ENCODE measurements around the gene TMEM92. TPM values are rescaled to one million over a fixed set of nuclear protein-coding genes. Genes with fewer than 3 reads are reported as not detected.
"Not testable (repeated sequence)": the region's sequence is repeated elsewhere in the genome, so short reads cannot be mapped to it uniquely, and the experiment has no call there.

TMEM92 gene
- polyA plus RNA-seq, 1 donor: 1.8 TPM

DNA sequence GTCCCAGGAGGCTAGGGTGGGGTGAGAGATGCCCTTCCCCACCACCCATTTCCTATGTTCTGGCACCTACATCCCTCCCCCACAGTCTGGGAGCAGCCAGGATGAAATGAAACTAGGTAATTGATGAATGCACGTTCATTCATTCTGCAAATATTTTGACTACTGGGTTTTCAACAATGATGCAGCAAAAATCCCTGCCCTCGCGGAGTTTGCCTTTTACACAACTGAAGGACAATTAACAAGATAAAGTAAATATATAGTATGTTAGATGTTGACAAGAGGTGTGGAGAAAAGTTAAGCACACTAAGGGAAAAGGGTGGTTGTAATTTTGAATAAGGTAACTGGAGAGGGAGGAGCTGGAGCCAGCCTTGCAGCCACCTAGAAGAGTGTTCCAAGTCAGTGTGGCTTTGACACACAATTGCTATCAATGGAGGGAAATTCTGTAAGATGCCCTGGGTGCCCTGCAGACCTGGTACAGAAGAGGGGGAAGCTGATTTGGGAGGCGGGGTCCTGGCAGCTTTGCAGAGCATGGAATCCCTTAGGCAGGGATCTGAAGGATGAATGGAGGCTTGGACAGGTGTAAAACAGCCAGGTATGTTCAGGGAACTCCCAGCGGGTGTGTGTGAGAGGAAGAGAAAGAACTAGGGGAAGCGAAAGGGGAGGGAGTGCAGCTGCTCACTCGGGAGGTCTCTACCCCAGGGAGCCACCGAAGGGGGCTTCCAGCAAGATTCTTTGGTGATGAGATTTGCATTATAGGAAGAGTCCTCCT, 2.5 kb downstream of the TMEM92 start:
- DNase-seq: no peak

DNA sequence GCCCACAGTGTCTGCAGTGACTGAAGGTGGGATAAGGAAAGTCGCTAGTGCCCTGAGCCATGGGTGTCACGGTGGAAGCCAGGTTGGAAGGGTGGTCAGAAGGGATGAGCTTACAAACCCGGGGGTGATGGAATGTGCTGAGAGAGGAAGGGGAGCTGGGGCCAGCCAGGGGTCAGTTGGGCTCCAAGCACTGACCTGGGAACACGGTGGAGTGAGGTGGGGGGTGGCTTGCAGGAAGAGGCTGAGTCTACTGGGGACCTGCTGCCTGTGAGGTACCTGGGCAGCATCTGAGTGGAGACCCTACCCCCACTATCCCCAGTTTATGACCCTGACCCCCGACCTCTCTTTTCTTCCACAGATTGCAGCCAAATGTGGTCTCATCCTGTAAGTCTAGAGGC, 3.1 kb downstream of the TMEM92 start:
- no peak for DNase-seq

DNA sequence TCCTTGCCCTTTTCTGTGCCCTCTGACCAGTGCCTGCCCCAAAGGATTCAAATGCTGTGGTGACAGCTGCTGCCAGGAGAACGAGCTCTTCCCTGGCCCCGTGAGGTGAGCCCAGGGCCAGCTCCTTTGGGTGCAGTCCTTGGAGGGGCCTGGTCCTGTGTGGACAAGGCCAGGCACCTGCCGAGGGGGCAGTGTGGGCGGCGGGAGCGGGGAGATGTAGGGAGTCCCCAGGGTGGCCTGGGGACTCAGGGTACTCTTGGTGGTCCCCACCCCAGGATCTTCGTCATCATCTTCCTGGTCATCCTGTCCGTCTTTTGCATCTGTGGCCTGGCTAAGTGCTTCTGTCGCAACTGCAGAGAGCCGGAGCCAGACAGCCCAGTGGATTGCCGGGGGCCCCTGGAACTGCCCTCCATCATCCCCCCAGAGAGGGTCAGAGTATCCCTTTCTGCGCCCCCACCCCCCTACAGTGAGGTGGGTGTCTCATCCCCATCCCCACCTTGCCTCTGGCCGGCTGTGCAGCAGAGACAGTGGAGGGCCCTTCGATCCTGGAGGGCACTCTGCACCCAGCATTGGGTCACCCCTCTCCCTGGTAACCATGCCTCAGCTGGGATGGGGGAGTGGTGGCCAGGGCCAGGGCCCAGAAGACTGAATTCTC, 4.4 kb downstream of the TMEM92 start:
- no peak for DNase-seq

DNA sequence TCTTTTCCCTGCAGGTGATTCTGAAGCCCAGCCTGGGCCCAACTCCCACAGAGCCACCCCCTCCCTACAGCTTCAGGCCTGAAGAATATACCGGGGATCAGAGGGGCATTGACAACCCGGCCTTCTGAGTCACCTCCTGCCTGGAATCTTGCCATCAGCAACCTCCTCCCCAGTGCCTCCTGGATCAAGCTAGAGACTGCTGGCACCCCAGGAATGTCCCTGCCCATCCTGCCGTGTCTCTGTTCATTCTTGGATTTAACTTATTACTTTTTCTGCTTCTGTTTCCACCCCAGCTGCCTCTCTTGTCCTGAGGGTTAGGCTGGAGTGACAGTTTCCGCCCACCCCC, 4.9 kb downstream of the TMEM92 start:
- DNase-seq: no peak

DNA sequence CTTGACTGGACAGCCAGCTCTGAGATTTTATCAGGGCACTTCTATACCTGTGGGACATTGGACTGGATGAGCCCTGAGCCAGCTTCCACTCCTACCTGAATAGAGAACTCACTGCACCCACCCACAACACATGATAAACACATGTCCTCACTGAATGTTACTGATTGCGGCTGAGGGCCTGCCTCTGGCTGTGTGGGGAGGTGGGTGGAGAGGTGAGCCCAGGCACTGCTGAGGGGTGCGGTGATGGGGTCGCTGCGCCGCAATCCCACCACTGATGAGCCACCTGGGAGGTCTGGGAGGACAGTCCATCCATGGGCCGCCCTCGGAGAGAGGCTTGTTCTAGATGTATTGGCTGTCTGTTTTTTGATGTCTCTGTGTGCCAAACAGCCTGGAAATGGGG, 5.4 kb downstream of the TMEM92 start:
- no peak for DNase-seq

DNA sequence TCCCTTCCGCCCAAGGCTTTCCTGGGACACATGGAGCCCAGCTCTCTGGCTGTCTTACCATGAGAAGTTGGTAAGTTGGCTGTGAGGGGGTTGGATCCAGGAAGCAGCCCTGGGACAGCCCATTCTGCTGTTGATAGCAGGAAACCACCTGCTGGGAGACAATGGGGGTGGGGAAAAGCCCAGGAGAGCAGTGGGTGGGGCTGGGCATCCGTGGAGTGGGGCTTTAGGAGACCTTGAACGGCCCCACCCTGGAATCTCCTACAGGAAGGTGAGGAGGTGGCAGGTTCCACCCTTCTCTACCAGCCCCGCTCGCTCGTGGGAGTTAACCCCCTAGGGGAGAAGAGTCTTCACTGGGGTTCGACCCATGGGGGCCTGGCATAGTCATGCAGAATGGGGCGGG, 5.8 kb downstream of the TMEM92 start:
- no peak for DNase-seq

DNA sequence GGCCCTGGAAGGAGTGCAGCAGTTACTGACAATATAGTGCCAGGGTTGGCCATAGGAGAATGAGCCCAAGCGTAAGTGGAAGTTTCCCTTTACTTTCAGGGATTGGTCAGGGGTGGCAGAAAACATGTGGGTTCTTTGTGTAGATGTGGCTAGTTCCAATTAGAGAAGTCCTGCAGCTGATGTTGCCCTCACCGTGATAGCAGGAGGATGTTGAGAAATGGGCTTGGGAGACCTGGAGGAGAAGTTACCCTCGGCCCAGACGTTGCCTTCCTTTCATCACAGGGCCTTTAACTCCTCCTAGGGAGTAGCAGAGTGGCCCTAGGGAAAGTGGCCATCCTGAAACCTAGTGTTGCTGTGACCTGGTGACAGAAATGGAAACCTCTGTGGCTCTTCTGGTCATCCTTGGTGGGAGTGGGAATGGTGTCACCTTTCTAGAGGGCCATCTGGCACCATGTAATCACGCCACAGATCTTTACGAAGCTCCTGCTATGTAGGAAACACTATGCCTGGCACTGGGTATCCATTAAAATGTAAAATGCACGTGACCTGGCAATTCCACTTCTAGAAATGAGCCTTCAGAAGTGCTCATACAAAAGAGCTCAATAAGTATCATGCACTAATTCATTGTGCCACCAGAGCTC, 6.7 kb downstream of the TMEM92 start:
- no peak for DNase-seq

DNA sequence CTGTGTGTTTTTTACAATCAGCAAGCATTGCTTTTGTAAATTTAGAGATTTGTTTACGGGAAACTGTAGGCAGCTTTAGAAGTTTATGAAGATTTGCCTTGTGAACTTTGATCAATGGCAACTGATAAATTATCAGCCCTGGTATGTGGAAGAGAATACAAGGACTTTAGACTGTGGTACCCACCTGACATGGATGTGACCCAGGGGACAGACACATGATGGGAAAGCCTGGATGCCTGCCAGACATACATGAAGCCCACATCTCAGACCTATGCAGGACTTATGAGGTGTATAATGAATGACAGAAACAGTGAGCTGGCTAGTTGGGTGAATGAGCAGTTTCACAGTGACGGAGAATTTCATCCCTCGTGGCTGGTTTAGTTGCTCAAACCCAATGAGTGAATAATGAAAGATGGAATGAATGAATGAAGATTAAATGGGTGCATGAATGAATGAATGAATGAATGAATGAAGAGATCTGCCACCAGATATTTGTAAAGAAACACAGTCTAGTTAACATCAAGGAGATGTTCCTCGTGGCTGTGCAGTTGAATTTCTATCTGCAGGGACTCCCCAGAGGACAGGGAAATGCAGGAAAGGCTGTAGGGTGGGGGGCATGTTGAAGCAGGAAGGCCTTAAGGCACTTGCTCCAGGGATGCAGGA, 7.6 kb downstream of the TMEM92 start:
- DNase-seq: no peak

DNA sequence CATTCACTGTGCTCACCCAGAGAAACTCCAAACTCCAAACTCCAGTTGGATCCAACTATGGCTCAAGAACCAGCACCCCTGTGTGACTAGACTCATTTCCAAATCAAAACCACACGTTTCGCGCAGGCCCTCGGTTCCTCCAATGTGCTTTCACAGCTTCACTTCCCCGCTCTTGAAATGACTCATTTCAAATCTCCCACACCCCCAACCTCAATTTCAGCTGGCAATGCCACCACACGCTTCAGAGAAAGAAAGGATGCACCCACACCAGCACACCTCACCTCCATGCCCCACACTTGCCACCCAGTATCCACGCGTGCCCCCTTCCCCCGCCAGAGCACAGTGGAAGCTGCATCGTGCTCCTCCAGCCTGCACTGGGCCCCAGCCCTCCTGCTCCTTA, 9.0 kb downstream of the TMEM92 start:
- DNase-seq: no peak

DNA sequence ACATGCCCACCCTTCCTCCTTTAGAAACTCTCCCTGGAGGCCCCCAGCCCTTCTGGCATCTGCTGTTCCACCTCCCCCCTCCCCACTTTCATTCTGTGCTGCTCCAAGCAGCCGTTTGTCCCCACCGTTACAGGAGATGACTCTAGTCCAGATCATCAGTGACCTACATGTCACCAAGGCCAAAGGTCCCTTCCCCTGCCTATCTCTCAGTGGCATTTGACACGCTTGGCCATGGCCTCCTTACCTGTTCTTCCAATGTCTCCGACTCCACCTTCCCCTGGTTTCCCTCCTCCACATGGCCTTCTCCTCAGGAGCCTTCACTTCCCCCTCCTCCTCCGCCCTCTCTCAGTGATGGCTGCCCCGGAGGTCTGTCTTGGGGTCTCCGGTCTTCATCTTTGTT, 9.4 kb downstream of the TMEM92 start:
- DNase-seq: no peak

DNA sequence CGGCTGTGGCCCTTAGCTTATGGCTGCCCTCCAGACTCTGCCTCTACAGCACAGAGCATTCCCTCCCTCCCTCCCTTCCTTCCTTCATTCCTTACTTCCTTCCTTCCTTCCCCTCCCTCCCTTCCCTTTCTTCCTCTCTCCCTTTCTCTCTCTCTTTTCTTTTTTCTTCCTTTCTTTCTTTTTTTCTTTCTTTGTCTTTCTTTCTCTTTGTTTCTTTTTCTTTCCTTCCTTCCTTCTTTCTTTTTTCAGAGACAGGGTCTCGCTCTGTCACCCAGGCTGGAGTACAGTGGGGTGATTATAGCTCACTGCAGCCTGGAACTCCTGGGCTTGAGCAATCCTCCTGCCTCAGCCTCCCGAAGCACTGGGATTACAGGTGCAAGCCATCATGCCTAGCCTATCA, 11.7 kb downstream of the TMEM92 start:
- no peak for DNase-seq

DNA sequence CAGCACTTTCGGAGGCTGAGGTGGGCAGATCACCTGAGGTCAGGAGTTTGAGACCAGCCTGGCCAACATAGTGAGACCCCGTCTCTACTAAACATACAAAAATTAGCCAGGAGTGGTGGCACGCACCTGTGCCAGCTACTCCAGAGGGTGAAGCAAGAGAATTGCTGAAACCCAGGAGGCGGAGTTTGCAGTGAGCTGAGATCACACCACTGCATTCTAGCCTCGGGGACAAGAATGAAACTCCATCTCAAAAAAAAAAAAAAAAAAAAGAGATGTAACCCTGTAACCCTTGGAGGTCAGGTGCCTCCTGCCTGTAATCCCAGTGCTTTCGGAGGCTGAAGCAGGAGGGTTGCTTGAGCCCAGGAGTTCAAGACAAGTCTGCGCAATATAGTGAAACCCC, 13.0 kb downstream of the TMEM92 start:
- DNase-seq: not testable (repeated sequence)

DNA sequence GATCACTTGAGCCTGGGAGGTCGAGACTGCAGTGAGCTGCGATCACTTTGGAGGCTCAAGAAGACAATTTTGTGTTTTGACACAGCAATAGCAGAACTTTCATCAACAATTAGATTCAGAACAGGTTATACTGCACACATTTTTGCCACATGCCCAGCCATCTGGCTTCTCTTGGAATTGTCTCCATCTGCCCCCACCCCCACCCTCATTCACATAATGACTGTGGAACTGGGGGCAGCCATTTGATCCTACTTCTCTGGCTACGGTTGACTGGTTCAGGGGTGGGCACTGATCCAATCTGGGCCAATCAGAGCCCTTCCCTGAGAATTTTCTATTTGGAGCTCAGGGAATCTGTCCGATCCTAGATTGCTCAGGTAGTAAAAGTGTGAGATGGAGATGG, 14.0 kb downstream of the TMEM92 start:
- no peak for DNase-seq

DNA sequence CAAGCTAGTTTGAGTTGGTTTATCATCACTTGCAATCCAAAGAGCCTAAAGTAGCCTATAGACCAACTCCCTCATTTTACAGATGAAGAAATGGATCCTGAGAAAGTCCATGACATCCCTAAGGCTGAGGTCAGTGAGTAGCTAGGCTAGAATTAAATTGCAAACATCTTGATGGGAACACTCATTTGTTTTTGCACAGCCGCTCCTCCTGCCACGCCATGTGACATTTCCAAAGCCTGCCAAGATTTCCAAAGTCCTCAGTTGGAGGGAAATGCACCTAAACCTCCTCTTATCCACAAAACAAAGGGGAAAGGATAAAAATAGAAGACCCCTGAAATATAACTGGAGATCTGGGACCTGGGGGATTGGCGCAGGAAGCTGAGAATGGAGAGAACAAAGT, 15.0 kb downstream of the TMEM92 start:
- no peak for DNase-seq

DNA sequence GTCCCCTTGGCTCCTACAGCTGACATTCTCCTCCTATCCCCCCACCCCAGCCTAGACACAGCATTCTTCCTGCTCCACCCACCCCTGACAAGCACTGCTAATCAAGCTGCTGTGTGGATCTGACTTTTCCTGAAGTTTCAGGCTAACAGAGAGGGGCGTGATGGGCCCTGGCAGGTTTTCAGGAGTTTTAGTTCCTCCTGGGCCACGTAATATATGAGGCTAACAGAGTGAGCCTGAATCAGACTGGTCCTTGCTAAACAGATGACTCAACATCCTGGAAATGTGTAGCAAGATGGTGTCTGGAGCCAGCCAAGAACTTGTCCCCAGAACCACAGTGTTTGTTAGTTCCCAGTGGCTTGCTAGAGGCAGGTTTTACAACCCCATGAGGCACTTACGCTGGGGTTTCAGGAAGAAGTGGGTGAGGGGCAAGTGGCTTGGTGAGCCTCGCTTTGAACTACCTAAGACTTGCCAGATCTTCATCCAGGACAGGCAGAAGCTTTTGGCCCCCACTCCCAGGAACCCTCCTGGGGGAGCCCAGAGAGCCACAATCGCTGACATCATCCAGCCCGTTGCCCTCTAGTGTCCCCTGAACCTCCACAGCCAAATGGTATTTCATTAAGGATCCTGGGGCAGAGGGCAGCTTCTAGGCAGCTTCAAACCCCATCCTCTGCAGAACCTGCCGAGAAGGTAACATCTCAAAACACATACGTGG, 15.9 kb downstream of the TMEM92 start:
- DNase-seq: peak; percentile 83

DNA sequence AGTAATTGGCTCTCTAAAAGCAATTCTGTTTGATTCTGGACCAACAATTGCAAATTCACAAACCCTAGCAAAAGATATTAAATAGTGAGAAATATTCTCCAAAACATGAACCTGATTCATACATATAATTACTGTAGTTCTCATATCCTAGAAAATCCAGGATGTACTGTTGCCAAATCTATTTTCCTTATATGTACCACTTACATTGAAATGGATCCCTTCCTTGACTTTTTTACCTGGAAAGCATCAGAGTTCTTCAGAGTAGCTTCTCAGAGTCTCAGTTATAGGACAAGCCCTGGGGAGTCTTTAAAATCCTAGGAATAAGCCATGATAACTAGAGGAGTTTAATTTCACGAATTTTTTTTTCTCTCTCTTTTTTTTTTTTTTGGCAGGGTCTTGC, 16.7 kb downstream of the TMEM92 start:
- DNase-seq: no peak

DNA sequence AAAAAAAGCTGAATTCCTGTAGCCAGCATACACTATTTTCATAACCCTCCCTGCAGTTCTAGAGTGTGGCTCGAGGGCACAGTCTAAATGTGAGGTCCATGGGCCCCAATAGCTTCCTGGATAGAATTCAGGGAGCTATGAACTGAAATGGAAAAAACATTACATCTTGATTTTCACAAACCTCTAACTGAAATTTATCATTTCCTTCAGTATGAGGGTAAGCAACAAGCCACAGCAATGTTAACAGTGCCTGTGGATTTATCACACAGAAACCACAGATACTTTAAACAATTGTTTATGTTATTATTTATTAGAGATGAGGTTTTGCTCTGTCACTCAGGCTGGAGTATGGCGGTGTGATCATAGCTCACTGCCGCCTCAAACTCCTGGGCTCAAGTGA, 18.2 kb downstream of the TMEM92 start:
- DNase-seq: no peak

DNA sequence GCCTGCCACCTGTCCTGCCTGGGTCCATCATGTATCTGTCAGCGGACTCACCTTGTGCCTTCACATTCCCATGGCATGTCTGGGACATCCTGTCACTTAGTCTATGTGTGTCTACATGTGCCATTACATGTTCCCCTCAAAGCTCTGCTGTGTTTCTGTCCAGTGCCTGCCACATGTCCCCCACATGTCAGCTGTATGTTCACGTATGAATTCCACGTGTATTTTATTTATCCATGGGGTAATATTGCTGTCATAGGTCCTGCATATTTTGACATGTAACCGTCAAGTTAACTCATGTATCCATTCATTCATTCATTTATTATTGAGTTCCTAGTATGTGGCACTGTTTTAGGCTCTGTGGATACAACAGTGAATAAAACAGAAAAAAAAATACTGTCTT, 20.8 kb downstream of the TMEM92 start:
- DNase-seq: no peak

DNA sequence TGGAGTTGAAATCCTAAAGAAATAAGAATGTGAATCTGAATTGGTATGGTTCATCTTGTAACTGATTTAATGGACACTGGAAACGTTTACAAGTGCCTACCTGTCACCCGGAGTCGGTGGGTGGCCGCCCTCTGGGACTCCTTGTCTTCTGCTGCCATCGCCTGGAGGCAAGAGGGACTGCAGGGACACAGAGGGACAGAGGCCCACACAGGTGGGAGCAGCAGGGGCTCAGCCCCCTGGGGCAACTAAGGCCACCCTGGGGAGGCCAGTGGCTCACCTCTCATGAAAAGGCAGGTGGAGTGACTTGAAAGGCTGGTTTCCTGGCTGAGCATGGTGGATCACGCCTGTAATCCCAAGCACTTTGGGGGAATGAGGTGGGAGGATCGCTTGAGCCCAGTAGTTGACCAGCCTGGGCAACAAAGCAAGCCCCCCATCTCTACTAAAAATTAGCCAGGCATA, 23.2 kb downstream of the TMEM92 start:
- DNase-seq: peak; percentile 65

DNA sequence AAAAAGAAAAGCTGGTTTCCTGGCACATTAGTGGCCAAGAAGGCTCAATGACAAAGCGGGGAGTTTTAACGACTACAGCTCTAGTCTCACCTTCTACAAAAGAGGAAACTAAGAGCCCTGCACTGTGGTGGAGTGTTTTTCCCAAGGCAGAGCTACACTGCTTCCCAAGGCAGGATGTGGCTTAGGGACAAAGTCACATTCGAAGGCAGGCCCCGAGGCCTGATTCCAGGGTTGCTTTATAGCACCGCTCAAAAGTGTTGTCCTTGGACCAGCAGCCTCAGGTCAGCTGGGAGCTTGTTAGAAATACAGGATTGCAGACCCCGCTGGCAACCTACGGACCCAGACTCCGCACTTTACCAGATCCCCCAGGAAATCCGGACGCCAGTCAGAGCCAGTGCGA, 23.8 kb downstream of the TMEM92 start:
- DNase-seq: no peak

DNA sequence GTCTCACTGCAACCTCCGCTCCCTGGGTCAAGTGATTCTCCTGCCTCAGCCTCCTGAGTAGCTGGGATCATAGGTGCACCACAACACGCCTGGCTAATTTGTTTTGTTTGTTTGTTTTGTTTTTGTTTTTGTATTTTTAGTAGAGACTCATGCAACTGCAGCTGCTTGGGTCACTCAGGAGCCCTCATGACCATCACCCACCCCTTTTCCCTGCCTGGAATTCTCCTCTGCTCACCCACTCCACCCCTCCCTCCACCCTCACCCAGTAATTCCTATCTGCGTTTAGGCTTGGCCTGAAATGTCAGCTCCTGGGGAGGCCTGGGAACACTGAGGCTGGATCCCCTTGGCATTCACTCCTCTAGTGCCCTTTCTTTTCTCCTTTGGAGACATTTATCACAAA, 25.5 kb downstream of the TMEM92 start:
- no peak for DNase-seq

DNA sequence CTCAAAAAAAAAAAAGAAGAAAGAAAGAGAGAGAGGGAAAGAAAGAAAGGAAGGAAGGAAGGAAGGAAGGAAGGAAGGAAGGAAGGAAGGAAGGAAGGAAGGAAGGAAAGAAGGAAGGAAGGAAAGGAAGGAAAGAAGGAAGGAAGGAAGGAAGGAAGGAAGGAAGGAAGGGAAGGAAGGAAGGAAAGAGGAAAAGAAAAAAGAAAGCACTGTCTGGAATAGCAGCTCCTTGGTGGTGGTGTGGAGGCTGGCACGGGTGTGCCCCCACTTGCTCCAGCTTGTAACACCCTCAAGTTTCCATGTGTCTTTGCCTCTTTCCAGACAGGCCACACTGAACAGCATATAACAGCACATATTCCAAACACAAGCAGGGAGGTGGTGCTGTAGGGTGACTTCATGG, 26.6 kb downstream of the TMEM92 start:
- DNase-seq: not testable (repeated sequence)
